Stimulated activated CD4-positive, alpha-beta T cell treated with anti-CD3 and anti-CD28 coated beads, Interleukin-15, amount 100 ng/mL, for 1 hour (primary cell): ENCODE results near the gene TUSC2.
"Not testable (repeated sequence)": the region's sequence is repeated elsewhere in the genome, so short reads cannot be mapped to it uniquely, and the experiment has no call there.

Experiments used
- DNase-seq, 2 donors: peaks; one replicate each; pipeline ENCODE4 v3.0.0-alpha.2; 2020; ENCODE audit warnings: low read depth in 1 of 2, low spot score in 1 of 2

TUSC2 gene

DNA sequence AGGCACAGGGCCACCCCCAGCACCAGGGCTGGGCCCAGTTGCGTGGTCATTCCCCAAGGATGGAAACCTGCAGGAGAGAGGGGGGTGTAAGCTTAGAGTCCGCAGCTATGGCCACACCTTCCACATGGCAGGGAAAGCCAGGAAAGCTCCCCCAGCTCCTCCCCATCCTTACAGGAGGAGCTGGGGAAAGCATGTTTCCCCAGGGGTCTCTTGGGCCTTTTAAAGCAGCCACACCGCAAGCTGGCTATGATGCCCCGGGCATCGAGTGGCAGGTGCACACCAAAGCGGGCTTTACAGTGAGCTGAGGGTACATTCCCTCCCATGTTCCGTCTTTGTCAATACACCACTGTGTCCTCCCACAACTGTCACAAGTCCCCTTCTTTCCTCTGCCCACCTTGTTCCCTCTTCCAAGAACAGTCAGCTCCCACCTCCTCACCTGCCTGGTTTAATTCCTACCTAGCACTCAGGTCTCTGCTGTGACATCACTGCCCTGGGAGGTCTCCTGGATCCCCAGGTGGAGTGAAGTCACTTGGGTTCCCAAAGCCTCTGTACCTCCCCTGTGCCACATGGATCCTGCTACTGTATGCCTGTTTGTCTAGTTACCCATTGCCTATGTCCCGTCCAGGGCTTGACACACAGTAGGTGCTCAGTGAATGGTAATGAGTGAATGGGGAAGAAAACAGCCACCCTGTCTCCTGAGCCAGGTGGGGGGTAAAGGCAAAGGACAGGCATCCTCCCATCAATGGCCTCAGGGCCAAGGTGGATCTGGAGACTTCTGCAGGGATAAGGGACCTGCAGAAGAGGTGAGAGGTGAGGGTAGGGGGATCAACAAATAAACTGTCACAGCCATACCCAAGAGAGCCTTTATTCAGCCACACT, 32.2 kb downstream of the TUSC2 start:
- DNase-seq, result no peak

GRCh38 chr3:50294492-50295403, 33.3 kb downstream of the TUSC2 start:
- DNase-seq, result no peak

GRCh38 chr3:50294089-50294488, 33.9 kb downstream of the TUSC2 start:
- DNase-seq, result no peak

DNA sequence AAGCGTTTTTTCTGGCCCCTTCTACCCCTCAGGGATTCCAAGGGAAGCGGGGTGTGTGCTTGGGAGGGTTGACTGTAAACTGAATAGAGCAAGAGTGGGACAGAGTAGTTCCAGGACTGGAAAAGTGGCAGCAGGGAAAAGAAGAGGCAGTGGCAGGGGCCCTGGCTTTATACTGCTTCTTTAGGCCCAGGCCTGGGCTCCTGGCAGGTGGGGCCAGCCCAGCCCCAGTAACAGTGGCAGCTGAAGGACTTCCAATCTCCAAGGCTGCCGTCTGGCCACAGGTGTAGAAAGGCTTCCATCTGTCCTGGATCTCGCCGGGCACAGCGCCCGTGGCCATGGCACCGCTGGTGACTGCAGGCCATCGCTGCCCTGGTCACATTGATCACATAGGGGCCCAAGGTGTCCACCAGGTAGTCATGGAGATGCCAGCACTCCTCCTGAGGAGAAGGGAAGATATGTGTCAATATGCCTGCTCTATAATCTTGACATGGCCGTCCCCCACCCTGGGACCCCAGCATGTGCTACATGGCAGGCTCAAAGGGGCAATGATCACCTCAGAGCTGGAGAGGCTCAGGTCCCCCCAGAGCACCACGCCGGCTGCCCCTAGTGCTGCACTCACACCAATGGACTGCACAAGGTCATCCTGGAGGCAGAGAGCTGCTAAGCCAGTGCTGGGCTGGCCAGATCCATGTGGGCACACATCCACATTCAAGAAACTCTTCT, 34.8 kb downstream of the TUSC2 start:
- DNase-seq, result no peak

GRCh38 chr3:50292159-50293078, 35.6 kb downstream of the TUSC2 start, which contains the start of gene IFRD2:
IFRD2 (minus strand) TSS chr3:50292429; CDS start chr3:50292274, 155 bp downstream.
- DNase-seq, result peak; percentile 89 to 92

DNA sequence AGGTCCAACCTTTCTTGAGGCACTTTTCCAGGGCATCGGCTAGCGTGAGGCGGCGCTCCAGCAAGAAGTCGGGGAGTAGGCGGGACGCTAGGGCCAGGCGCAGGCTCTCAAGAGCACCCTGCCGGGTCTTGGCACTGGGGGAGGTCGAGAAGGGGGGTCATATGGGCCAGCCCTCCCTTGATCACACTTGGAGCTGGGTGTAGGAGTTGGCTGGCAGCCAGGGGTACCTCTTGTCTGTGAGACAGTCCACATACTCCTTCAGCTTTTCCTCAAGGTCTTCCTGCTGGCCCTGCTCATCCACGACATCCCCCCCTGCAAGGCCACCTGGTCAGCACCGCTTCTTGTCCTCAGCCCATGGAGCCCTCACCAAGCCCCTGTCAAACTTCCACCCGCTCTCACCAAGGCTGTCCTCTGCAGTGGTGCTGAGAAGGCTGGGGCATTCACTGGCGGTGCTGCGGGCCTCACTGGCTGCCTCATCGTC, 37.8 kb downstream of the TUSC2 start:
- DNase-seq, result no peak

- DNase-seq, result no peak
Observed at GRCh38 chr3:50289130-50289529, 38.9 kb downstream of the TUSC2 start.

GRCh38 chr3:50288387-50289007, 39.5 kb downstream of the TUSC2 start:
- DNase-seq, result no peak

DNA sequence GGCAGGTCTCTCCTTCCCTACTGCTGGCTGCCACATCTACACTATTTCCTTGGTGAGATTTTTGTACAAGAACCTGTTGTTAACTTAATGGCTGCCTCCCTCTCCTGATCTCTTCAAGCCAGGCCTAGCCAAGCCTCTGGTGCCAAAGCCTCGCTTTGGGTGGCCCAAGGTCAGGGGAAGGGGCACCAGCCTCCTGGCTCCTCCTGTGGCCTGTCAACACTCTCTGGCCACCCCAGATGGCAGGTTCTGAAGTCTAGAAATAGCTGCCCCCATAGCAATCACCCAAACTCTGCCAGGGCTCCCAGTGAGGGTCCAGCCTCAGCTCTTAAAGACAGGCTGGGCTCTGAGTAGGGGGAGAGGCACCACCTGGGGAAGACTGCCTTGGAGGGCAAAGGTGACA, 40.8 kb downstream of the TUSC2 start:
- DNase-seq, result no peak

DNA sequence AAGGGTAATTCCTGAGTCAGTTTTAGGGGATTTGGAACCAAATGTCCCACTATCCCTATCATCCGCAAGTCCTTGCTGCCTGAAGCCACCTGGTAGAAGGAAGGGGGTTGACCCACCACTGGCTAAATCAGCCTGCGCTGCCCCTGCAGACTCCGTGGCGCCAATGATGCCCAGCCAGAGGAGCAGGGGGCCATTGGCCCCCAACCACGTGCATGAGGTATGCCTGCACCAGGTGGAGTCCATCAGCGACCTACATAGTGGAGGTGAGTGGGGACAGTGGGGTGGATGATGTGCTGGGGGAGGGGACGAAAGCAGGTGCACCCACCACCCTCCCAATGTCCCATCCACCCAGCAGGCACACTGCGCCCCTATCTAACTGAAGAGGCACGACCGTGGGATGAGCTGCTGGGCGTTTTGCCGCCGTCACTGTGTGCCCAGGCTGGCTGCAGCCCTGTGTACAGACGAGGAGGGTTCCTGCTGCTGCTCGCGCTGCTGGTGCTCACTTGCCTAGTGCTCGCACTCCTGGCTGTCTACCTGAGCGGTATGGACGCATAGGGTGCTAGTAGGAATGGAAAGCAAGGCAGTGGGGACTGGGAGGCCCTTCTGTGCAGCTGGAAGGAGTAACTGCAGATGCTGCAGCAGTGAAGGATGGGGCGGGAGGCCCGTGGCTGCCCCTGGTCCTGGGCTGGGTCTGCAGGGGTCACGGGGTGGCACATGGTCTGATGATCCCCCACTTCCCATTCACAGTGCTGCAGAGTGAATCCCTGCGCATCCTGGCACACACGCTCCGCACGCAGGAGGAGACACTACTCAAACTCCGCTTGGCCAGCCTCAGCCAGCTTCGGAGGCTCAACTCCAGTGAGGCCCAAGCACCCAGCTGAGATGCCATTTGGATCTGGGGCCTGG, 41.4 kb downstream of the TUSC2 start:
- no peak for DNase-seq

DNA sequence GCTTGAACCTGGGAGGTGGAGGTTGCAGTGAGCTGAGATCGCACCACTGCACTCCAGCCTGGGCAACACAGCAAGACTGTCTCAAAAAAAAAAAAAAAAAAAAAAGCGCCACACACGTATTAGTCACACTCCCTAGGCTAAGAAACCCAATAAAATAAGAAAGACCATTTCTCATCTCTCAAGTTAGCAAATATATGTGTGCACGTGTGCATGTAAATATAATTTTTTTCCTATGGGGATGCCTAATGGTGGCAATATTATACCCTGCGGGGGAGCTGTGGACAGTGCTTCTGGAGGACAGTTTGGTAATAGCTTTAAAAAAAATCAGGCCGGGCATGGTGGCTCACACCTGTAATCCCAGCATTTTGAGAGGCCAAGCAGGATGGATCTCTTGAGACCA, 43.9 kb downstream of the TUSC2 start:
- DNase-seq, result not testable (repeated sequence)

DNA sequence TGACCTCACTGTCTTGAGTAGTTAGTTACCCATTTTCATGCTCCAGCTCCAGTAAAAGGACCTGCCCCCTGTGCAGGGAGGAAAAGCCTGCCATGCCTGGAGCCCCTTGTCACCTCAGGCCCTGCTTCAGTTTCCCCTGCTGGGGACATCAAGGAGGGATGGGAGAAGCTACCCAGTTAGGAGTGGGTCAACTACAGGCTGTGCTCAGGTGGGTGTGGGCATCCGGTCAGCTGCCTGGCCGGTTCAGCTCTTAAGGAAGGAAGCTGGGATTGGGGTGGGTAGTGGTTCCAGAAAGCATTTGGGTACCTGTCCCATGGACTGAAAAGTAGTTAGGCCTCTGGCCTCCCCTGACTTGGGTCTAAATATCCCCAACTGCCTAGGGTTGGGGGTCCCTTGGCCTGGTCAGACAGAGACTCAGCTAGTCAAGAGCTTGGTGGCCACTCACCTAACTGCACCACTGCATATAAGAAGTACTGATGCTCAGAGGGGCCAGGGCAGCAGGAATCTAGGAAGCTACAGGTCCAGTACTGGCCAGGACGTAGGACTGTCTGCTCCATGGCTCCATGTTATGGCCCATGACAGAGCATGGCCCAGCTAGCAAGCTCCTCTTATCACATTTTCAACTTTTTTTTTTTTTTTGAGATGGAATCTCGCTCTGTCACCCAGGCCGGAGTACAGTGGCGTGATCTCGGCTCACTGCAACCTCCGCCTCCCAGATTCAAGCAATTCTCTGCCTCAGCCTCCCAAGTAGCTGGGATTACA, 48.6 kb downstream of the TUSC2 start:
- DNase-seq, result no peak

DNA sequence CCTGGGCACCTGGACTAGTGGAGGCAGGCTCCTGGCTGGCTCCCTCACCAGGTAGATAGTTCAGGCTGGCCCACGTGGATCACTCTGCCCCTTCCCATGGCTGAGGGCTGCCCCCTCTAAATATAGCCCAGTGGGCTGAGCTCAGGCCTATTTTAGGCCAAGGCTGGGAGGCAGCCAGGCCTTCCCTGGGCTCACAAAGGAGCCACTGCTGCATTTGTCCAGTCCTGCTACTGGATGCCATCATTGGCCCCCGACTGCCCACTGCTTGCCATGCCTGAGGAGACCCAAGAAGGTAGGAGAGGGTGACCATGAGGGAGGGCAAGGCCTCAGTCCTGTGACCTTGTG, 49.2 kb downstream of the TUSC2 start, which contains the start of gene LSMEM2:
Gene LSMEM2 (plus strand): TSS at position 208 of the 345 bp plus-strand sequence. CDS start 27 bp downstream, at position 235.
- no peak for DNase-seq

GRCh38 chr3:50278123-50278879, 49.7 kb downstream of the TUSC2 start:
- DNase-seq, result no peak

GRCh38 chr3:50276762-50277101, 51.3 kb downstream of the TUSC2 start:
- DNase-seq, result no peak

- no peak for DNase-seq
Observed at GRCh38 chr3:50275996-50276761, 51.8 kb downstream of the TUSC2 start.
